OCI-LY1 (cell line): ENCODE data around the gene FBN1.

Experiments
- H2AFZ ChIP-seq: fragments of 200-600 bp; sonication (generic), shearing (Covaris generic); 2 replicates; pipeline ENCODE4 v1.6.0; 2014; ENCODE audit warnings: antibody characterized with exemption, mild to moderate bottlenecking, low read length
- H3F3A ChIP-seq: fragments of 200-600 bp; sonication (generic), shearing (Covaris generic); 2 replicates; pipeline ENCODE4 v1.6.0; 2014; ENCODE audit warnings: mild to moderate bottlenecking, antibody characterized with exemption, low read length, moderate library complexity; ENCODE audit not compliant: insufficient read depth
- H3K27ac ChIP-seq: fragments of 200-600 bp; sonication (generic); 2 replicates; pipeline ENCODE4 v1.5.1; 2014; ENCODE audit warnings: low read length, mixed run types, mild to moderate bottlenecking, low read depth; ENCODE audit not compliant: poor library complexity, severe bottlenecking
- H3K27me3 ChIP-seq: fragments of 200-600 bp; sonication (generic); 2 replicates; pipeline ENCODE4 v1.6.0; 2014; ENCODE audit warnings: antibody characterized with exemption, mild to moderate bottlenecking, low read length, moderate library complexity; ENCODE audit not compliant: insufficient read depth
- H3K36me3 ChIP-seq: fragments of 200-600 bp; sonication (generic); 2 replicates; pipeline ENCODE4 v1.6.1; 2014; ENCODE audit warnings: mild to moderate bottlenecking, antibody characterized with exemption, low read length, moderate library complexity, mixed read lengths; ENCODE audit not compliant: insufficient read depth
- H3K4me1 ChIP-seq: fragments of 200-600 bp; sonication (generic); 2 replicates; pipeline ENCODE4 v1.5.1; 2014; ENCODE audit warnings: mild to moderate bottlenecking, low read length, moderate library complexity; ENCODE audit not compliant: insufficient read depth, severe bottlenecking
- H3K4me2 ChIP-seq: fragments of 200-600 bp; sonication (generic), shearing (Covaris generic); 2 replicates; pipeline ENCODE4 v1.6.1; 2014; ENCODE audit warnings: low read length
- H3K4me3 ChIP-seq: fragments of 200-600 bp; sonication (generic); 2 replicates; pipeline ENCODE4 v1.5.1; 2014; ENCODE audit warnings: low read length, low read depth, mild to moderate bottlenecking, mixed read lengths; ENCODE audit not compliant: poor library complexity, severe bottlenecking
- H3K79me2 ChIP-seq: fragments of 200-600 bp; shearing (Covaris generic); 2 replicates; pipeline ENCODE4 v1.6.1; 2016; ENCODE audit warnings: mixed run types, low read length, mixed read lengths; ENCODE audit not compliant: insufficient read depth
- H3K9ac ChIP-seq: fragments of 200-600 bp; sonication (generic), shearing (Covaris generic); 2 replicates; pipeline ENCODE4 v1.6.1; 2014; ENCODE audit warnings: mild to moderate bottlenecking, low read length, mixed read lengths
- H3K9me2 ChIP-seq: fragments of 200-600 bp; sonication (generic), shearing (Covaris generic); 2 replicates; pipeline ENCODE4 v1.6.1; 2014; ENCODE audit warnings: low read depth, mild to moderate bottlenecking, low read length, mixed read lengths
- H3K9me3 ChIP-seq: fragments of 200-600 bp; shearing (Covaris generic); 2 replicates; pipeline ENCODE4 v1.6.1; 2014; ENCODE audit warnings: low read length, mixed read lengths
- H4K20me1 ChIP-seq: fragments of 200-600 bp; sonication (generic), shearing (Covaris generic); 2 replicates; pipeline ENCODE4 v1.6.0; 2016; ENCODE audit warnings: mild to moderate bottlenecking, low read length; ENCODE audit not compliant: insufficient read depth
- CTCF ChIP-seq: fragments of 200-600 bp; sonication (generic), shearing (Covaris generic); IDR thresholded peaks from 2 replicates; pipeline ENCODE4 v1.5.1; 2017; ENCODE audit warnings: mild to moderate bottlenecking, antibody characterized with exemption, low read length, moderate library complexity, mixed read lengths
- EZH2 ChIP-seq: fragments of 200-600 bp; sonication (generic), shearing (Covaris generic); IDR thresholded peaks from 2 replicates; pipeline ENCODE4 v1.8.0; 2017; ENCODE audit warnings: borderline replicate concordance, mixed run types, mild to moderate bottlenecking, antibody characterized with exemption, low read length, moderate library complexity, mixed read lengths

The FBN1 gene

DNA sequence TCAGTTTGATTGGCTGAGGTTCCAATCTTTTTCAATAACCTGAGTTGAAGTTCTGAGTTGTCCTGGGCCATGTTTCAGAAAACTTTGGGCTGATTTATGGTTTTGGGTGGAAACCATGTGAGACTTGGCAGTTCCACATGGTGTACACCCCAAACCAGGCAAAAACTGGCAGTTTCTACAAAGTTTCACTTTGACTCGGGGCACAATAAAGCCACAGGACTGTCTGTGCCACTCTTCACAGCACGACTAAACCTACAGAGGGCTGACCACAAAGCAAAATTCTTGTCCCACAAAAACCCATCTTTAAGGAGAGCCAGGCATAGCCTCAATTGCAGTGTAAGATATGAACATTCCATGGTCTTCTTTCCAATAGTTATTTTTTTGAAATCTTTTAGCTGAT is 159.3 kb downstream of the FBN1 start:
- no peak overlapping the region for H3K4me2 ChIP-seq
- no peaks in the 10 kb centered on the region for H3K9me2 ChIP-seq
- no peaks in the 10 kb centered on the region for H3K9me3 ChIP-seq
- H3K27ac ChIP-seq = no peak overlapping the region
- no peak overlapping the region for H3K9ac ChIP-seq
- H3K79me2 ChIP-seq = no peaks in the 10 kb centered on the region
- no peaks in the 10 kb centered on the region for H3F3A ChIP-seq
- no peaks in the 10 kb centered on the region for H3K36me3 ChIP-seq
- H4K20me1 ChIP-seq = no peaks in the 10 kb centered on the region
- no peak overlapping the region for H3K4me3 ChIP-seq
- no peaks in the 10 kb centered on the region for H3K27me3 ChIP-seq
- H3K4me1 ChIP-seq = no peaks in the 10 kb centered on the region
- no peak overlapping the region for H2AFZ ChIP-seq
- TF ChIP-seq CTCF (no peak), EZH2 (no peak)

DNA sequence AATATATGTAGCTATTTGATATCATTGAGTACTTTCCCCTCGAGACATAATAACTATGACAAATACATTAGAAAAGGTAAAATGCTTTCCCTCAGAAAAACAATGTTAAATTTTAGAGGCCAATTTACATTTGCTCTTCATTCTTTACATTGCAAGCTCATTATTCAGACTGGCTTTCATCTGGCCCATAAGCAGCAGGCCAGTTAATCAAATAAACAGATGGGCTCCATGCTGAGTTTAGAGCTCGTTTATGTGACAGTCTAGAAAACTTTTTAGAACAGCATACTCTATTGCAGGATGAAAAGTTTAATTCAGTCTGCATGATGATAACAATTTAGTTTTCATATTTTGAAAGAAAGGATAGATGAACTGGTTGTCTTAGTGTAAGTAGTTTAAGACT is 163.7 kb downstream of the FBN1 start:
- H3K9me2 ChIP-seq = no peaks in the 10 kb centered on the region
- no peaks in the 10 kb centered on the region for H3K36me3 ChIP-seq
- no peak overlapping the region for H3K4me3 ChIP-seq
- no peak overlapping the region for H2AFZ ChIP-seq
- no peaks in the 10 kb centered on the region for H3F3A ChIP-seq
- H3K9me3 ChIP-seq = no peaks in the 10 kb centered on the region
- TF ChIP-seq CTCF (no peak), EZH2 (no peak)
- no peak overlapping the region for H3K9ac ChIP-seq
- H3K27ac ChIP-seq = no peak overlapping the region
- H3K4me2 ChIP-seq = no peak overlapping the region
- H4K20me1 ChIP-seq = no peaks in the 10 kb centered on the region
- no peaks in the 10 kb centered on the region for H3K4me1 ChIP-seq
- H3K79me2 ChIP-seq = no peaks in the 10 kb centered on the region
- no peaks in the 10 kb centered on the region for H3K27me3 ChIP-seq

- H3K79me2 ChIP-seq = no peaks in the 10 kb centered on the region
- no peaks in the 10 kb centered on the region for H3F3A ChIP-seq
- H3K36me3 ChIP-seq = no peaks in the 10 kb centered on the region
Observed at GRCh38 chr15:48479751-48480150, 165.8 kb downstream of the FBN1 start.

More at GRCh38 chr15:48479751-48480150, 165.8 kb downstream of the FBN1 start:
- no peak for TF ChIP-seq CTCF
- TF ChIP-seq EZH2 = no peak
- H4K20me1 ChIP-seq = no peaks in the 10 kb centered on the region
- no peak overlapping the region for H3K9ac ChIP-seq
- H3K4me3 ChIP-seq = no peak overlapping the region
- H3K27me3 ChIP-seq = no peaks in the 10 kb centered on the region
- H3K27ac ChIP-seq = no peak overlapping the region
- no peak overlapping the region for H2AFZ ChIP-seq
- H3K9me2 ChIP-seq = no peaks in the 10 kb centered on the region
- no peak overlapping the region for H3K4me2 ChIP-seq
- no peaks in the 10 kb centered on the region for H3K9me3 ChIP-seq
- no peaks in the 10 kb centered on the region for H3K4me1 ChIP-seq
